SU-DHL-6 (cell line): ENCODE measurements around the gene ST3GAL6.

Experiments used
- H2AFZ ChIP-seq: fragments of 200-600 bp; sonication (generic); 2 replicates; pipeline ENCODE4 v1.6.1; 2014; ENCODE audit warnings: low read depth, mild to moderate bottlenecking, moderate library complexity, mixed read lengths, antibody characterized with exemption, low read length; ENCODE audit not compliant: severe bottlenecking
- H3F3A ChIP-seq: fragments of 200-600 bp; shearing (Covaris generic); 2 replicates; pipeline ENCODE4 v1.6.0; 2016; ENCODE audit warnings: antibody characterized with exemption, mild to moderate bottlenecking; ENCODE audit not compliant: insufficient read depth
- H3K27ac ChIP-seq: fragments of 200-600 bp; sonication (generic); 2 replicates; pipeline ENCODE4 v1.5.1; 2016; ENCODE audit warnings: low read depth, mild to moderate bottlenecking, low read length, moderate library complexity, mixed read lengths
- H3K27me3 ChIP-seq: fragments of 200-600 bp; sonication (generic), shearing (Covaris generic); 2 replicates; pipeline ENCODE4 v1.6.0; 2014; ENCODE audit warnings: mild to moderate bottlenecking, low read length
- H3K36me3 ChIP-seq: fragments of 200-600 bp; sonication (generic); 2 replicates; pipeline ENCODE4 v1.6.1; 2014; ENCODE audit warnings: mild to moderate bottlenecking, low read length, mixed read lengths
- H3K4me2 ChIP-seq: fragments of 300-600, 200-600 bp; shearing (Covaris generic), sonication (generic); 2 replicates; pipeline ENCODE4 v1.6.0; 2014; ENCODE audit warnings: low read length, low read depth, mild to moderate bottlenecking; ENCODE audit not compliant: poor library complexity, severe bottlenecking
- H3K4me3 ChIP-seq: fragments of 200-600 bp; sonication (generic); 2 replicates; pipeline ENCODE4 v1.5.1; 2014; ENCODE audit warnings: antibody characterized with exemption, low read length, mild to moderate bottlenecking, mixed read lengths; ENCODE audit not compliant: insufficient read depth, poor library complexity, severe bottlenecking
- H3K79me2 ChIP-seq: fragments of 200-600 bp; sonication (generic); 2 replicates; pipeline ENCODE4 v1.6.1; 2014; ENCODE audit warnings: mild to moderate bottlenecking, low read length, moderate library complexity; ENCODE audit not compliant: insufficient read depth
- H3K9ac ChIP-seq: fragments of 200-600 bp; sonication (generic); 2 replicates; pipeline ENCODE4 v1.7.0; 2014; ENCODE audit warnings: mild to moderate bottlenecking, low read length
- H3K9me2 ChIP-seq: fragments of 200-600 bp; sonication (generic); replicated peaks from 2 replicates; pipeline ENCODE4 v1.6.1; 2014; ENCODE audit warnings: low read length; ENCODE audit not compliant: insufficient read depth
- H3K9me3 ChIP-seq: fragments of 200-600 bp; sonication (generic); 2 replicates; pipeline ENCODE4 v1.6.1; 2014; ENCODE audit warnings: low read length, mixed read lengths; ENCODE audit not compliant: insufficient read depth
- H4K20me1 ChIP-seq: fragments of 200-600 bp; sonication (generic); 2 replicates; pipeline ENCODE4 v1.6.1; 2014; ENCODE audit warnings: low read depth, mild to moderate bottlenecking, antibody characterized with exemption, low read length, moderate library complexity, mixed read lengths
- EZH2phosphoT487 ChIP-seq: fragments of 200-600 bp; sonication (generic), shearing (Covaris generic); conservative IDR thresholded peaks from 2 replicates; pipeline ENCODE4 v1.6.1; 2018; ENCODE audit warnings: mild to moderate bottlenecking, antibody characterized with exemption, low read length, moderate library complexity, mixed read lengths
- TF ChIP-seq, protein P1 (sequence below): fragments of 200-600 bp; sonication (generic); IDR thresholded peaks from one replicate; pipeline ENCODE4 v1.5.1; 2017; ENCODE audit warnings: antibody characterized with exemption, mild to moderate bottlenecking, low read length, moderate library complexity; ENCODE audit not compliant: insufficient read depth, poor library complexity, severe bottlenecking

ST3GAL6 gene

GRCh38 chr3:98843266-98843959 lies 80.3 kb downstream of the ST3GAL6 start:
- H3K36me3 ChIP-seq, result no peaks in the 10 kb centered on the region
- no peaks in the 10 kb centered on the region for H4K20me1 ChIP-seq
- no peak overlapping the region for H3K9ac ChIP-seq
- TF ChIP-seq, protein P1, sequence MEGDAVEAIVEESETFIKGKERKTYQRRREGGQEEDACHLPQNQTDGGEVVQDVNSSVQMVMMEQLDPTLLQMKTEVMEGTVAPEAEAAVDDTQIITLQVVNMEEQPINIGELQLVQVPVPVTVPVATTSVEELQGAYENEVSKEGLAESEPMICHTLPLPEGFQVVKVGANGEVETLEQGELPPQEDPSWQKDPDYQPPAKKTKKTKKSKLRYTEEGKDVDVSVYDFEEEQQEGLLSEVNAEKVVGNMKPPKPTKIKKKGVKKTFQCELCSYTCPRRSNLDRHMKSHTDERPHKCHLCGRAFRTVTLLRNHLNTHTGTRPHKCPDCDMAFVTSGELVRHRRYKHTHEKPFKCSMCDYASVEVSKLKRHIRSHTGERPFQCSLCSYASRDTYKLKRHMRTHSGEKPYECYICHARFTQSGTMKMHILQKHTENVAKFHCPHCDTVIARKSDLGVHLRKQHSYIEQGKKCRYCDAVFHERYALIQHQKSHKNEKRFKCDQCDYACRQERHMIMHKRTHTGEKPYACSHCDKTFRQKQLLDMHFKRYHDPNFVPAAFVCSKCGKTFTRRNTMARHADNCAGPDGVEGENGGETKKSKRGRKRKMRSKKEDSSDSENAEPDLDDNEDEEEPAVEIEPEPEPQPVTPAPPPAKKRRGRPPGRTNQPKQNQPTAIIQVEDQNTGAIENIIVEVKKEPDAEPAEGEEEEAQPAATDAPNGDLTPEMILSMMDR, result no peak
- no peak for TF ChIP-seq EZH2phosphoT487
- no peak overlapping the region for H3K4me3 ChIP-seq
- H3K9me3 ChIP-seq, result no peaks in the 10 kb centered on the region
- no peaks in the 10 kb centered on the region for H3K9me2 ChIP-seq
- H3K27me3 ChIP-seq, result no peaks in the 10 kb centered on the region
- H3K79me2 ChIP-seq, result no peaks in the 10 kb centered on the region
- H3F3A ChIP-seq, result no peaks in the 10 kb centered on the region
- no peak overlapping the region for H3K27ac ChIP-seq
- H3K4me2 ChIP-seq, result no peak overlapping the region
- H2AFZ ChIP-seq, result no peak overlapping the region
